ENCODE data around the gene SDK2. TPM values are rescaled to one million over a fixed set of nuclear protein-coding genes. Genes with fewer than 3 reads are reported as not detected.

Gene SDK2
- polyA plus RNA-seq, 3 donors: 0.01 TPM; not detected in 2

- H3K9ac ChIP-seq (ENCODE audit: insufficient read depth, low read length, poor library complexity, severe bottlenecking): no peak overlapping the region
- peaks cover 9% of the 10 kb centered on the region in 2 donors for H3K4me1 ChIP-seq (ENCODE audit: control insufficient read depth in 1 of 2, insufficient read depth in 2 of 2, low read length in 2 of 2)
- no peak overlapping the region for H3K4me3 Mint-ChIP-seq
- no peak overlapping the region for H3K4me3 ChIP-seq (replicated peaks in 1 of 3; ENCODE audit: low read depth in 2 of 3, low read length in 3 of 3)
- H3K79me2 ChIP-seq (ENCODE audit: insufficient read depth, low read length): no peaks in the 10 kb centered on the region
- H3K36me3 ChIP-seq (replicated peaks in 1 of 2; ENCODE audit: control insufficient read depth in 1 of 2, insufficient read depth in 2 of 2, low read length in 2 of 2): no peaks in the 10 kb centered on the region
- peaks cover 14% of the 10 kb centered on the region for H3K4me1 Mint-ChIP-seq
- no peak overlapping the region for H3K27ac Mint-ChIP-seq
- intact Hi-C loops (cut with micrococcal nuclease): no loop called here
- peaks cover 0 to 11% of the 10 kb centered on the region in 2 donors for H3K9me3 ChIP-seq (replicated peaks in 1 of 2; ENCODE audit: control insufficient read depth in 1 of 2, insufficient read depth in 1 of 2, low read length in 2 of 2)
- no peaks in the 10 kb centered on the region for H3K27me3 ChIP-seq (ENCODE audit: control insufficient read depth in 2 of 2, insufficient read depth in 2 of 2, low read length in 2 of 2)
- DNase-seq: no peak
- TF ChIP-seq CTCF (IDR thresholded peaks at IDR 0.05): no peak
- peaks cover 1 to 7% (median 2%) of the 10 kb centered on the region in 3 donors for H3K27me3 Mint-ChIP-seq (ENCODE audit: low read depth in 3 of 3)
- H2AFZ ChIP-seq (ENCODE audit: insufficient read depth, low read depth, low read length, poor library complexity, severe bottlenecking): no peak overlapping the region
- H3K36me3 Mint-ChIP-seq: no peaks in the 10 kb centered on the region
- no peak overlapping the region for H3K27ac ChIP-seq (ENCODE audit: low read depth in 1 of 2, low read length in 2 of 2)
- no peaks in the 10 kb centered on the region for H4K20me1 ChIP-seq (ENCODE audit: insufficient read depth, low read length)
- peaks cover 5 to 11% (median 8%) of the 10 kb centered on the region in 7 donors for H3K9me3 Mint-ChIP-seq
- H3K4me2 ChIP-seq (replicated peaks; ENCODE audit: extremely low read depth, low read length, poor library complexity, severe bottlenecking): no peak overlapping the region
These were observed 41.9 kb upstream of the SDK2 start for GRCh38 chr17:73686126-73686525.

- 81% methylated on average over 3 of the region's 3 CpGs for WGBS (ENCODE audit: insufficient coverage)
These were observed 39.9 kb upstream of the SDK2 start for GRCh38 chr17:73684183-73684582.

More at GRCh38 chr17:73684183-73684582, 39.9 kb upstream of the SDK2 start:
- Histone ChIP-seq H3K9ac (ENCODE audit: insufficient read depth, low read length, poor library complexity, severe bottlenecking) (no peak overlapping the region), H3K36me3 (replicated peaks in 1 of 2; ENCODE audit: control insufficient read depth in 1 of 2, insufficient read depth in 2 of 2, low read length in 2 of 2) (no peaks in the 10 kb centered on the region), H3K4me2 (replicated peaks; ENCODE audit: extremely low read depth, low read length, poor library complexity, severe bottlenecking) (no peak overlapping the region), H3K27ac (ENCODE audit: low read depth in 1 of 2, low read length in 2 of 2) (no peak overlapping the region), H3K27me3 (ENCODE audit: control insufficient read depth in 2 of 2, insufficient read depth in 2 of 2, low read length in 2 of 2) (peaks cover 0 to under 1% of the 10 kb centered on the region in 2 donors), H4K20me1 (ENCODE audit: insufficient read depth, low read length) (no peaks in the 10 kb centered on the region), H3K9me3 (replicated peaks in 1 of 2; ENCODE audit: control insufficient read depth in 1 of 2, insufficient read depth in 1 of 2, low read length in 2 of 2) (peaks cover 0 to 11% of the 10 kb centered on the region in 2 donors), H3K4me1 (ENCODE audit: control insufficient read depth in 1 of 2, insufficient read depth in 2 of 2, low read length in 2 of 2) (no peaks in the 10 kb centered on the region), H3K4me3 (replicated peaks in 1 of 3; ENCODE audit: low read depth in 2 of 3, low read length in 3 of 3) (no peak overlapping the region), H3K79me2 (ENCODE audit: insufficient read depth, low read length) (no peaks in the 10 kb centered on the region), H2AFZ (ENCODE audit: insufficient read depth, low read depth, low read length, poor library complexity, severe bottlenecking) (no peak overlapping the region)
- Mint-ChIP-seq H3K27ac (peak overlapping the region in 1 of 7 donors; percentile 30), H3K27me3 (ENCODE audit: low read depth in 3 of 3) (peaks cover 1 to 4% (median 2%) of the 10 kb centered on the region in 3 donors), H3K4me3 (no peak overlapping the region), H3K4me1 (peaks cover 5% of the 10 kb centered on the region), H3K9me3 (peaks cover 5 to 11% (median 8%) of the 10 kb centered on the region in 7 donors), H3K36me3 (no peaks in the 10 kb centered on the region)
- TF ChIP-seq CTCF (IDR thresholded peaks at IDR 0.05): no peak
- no peak for DNase-seq
- intact Hi-C loops (cut with micrococcal nuclease): no loop called here
